Thyroid gland (tissue), 4 donors: ENCODE measurements around the gene TFPI2. TPM values are rescaled to one million over a fixed set of nuclear protein-coding genes. Genes with fewer than 3 reads are reported as not detected.
A peak's percentile ranks its signal among the peaks of the same experiment; 100 is the strongest.

Experiments
- DNase-seq, 2 donors: peaks; one replicate each; pipeline ENCODE4 v3.0.0-alpha.2; 2019
- H3K27ac ChIP-seq, 3 donors: fragments of 200-600 bp; sonication (generic); 1 replicate in 2 of 3; 2 replicates in 1 of 3; pipeline ENCODE4 v1.5.1; 2016 to 2019; ENCODE audit warnings: mild to moderate bottlenecking in 1 of 3, moderate library complexity in 1 of 3
- H3K27me3 ChIP-seq: fragments of 200-600 bp; sonication (generic); one replicate; pipeline ENCODE4 v1.5.1; 2019
- H3K36me3 ChIP-seq, 2 donors: fragments of 200-600 bp; sonication (generic); one replicate each; pipeline ENCODE4 v1.5.1; 2016 to 2019
- H3K4me1 ChIP-seq, 2 donors: fragments of 200-600 bp; sonication (generic); one replicate each; pipeline ENCODE4 v1.5.1; 2017 to 2019
- H3K4me3 ChIP-seq, 3 donors: fragments of 200-600 bp; sonication (generic); replicated peaks in 1 of 3; 1 replicate in 2 of 3; 2 replicates in 1 of 3; pipeline ENCODE4 v1.5.1; 2016; ENCODE audit warnings: mild to moderate bottlenecking in 1 of 3
- H3K9me3 ChIP-seq: fragments of 200-600 bp; sonication (generic); one replicate; pipeline ENCODE4 v1.5.1; 2017
- POLR2A ChIP-seq, 2 donors: fragments of 450-650 bp; IDR thresholded peaks; one replicate each; pipeline ENCODE4 v1.6.1; 2017; ENCODE audit warnings: antibody characterized with exemption in 2 of 2, mild to moderate bottlenecking in 2 of 2, moderate library complexity in 1 of 2
- WGBS, 2 donors: methylation state at CpG; one replicate each; pipeline ENCODE4 v1.1.5; 2017; 5-methylcytosine and 5-hydroxymethylcytosine counted together
- intact Hi-C: fragments of 100-400 bp; cut with DNase I; formaldehyde crosslinking; loops from one replicate; pipeline ENCODE4 v1.15.1; 2023
- total RNA-seq, 4 donors: library from RNA; depleted of rRNA; stranded (reverse); fragments of >200 nt; gene quantifications; one replicate each; pipeline ENCODE4 v1.2.3, GENCODE V29; 2016
- TF ChIP-seq, protein P1 (sequence below), 6 experiments: fragments of 200-600 bp in 3 of 6; fragments of 450-650 bp in 3 of 6; sonication (generic) in 3 of 6; IDR thresholded peaks; one replicate each; pipeline ENCODE4 v1.5.1; 2016 to 2019; ENCODE audit warnings: antibody characterized with exemption in 6 of 6, mild to moderate bottlenecking in 2 of 6, inconsistent platforms in 1 of 6, moderate library complexity in 1 of 6

The TFPI2 gene
- total RNA-seq, 4 donors from 2014 or later, result 0.56 to 3.2 TPM; not detected in 2

- Histone ChIP-seq H3K4me1 (no peaks in the 10 kb centered on the region), H3K4me3 (no peak overlapping the region), H3K27ac (no peak overlapping the region), H3K36me3 (no peaks in the 10 kb centered on the region), H3K9me3 (no peaks in the 10 kb centered on the region), H3K27me3 (no peaks in the 10 kb centered on the region)
- TF ChIP-seq POLR2A (IDR thresholded peaks at IDR 0.05), result no peak
- TF ChIP-seq, protein P1, sequence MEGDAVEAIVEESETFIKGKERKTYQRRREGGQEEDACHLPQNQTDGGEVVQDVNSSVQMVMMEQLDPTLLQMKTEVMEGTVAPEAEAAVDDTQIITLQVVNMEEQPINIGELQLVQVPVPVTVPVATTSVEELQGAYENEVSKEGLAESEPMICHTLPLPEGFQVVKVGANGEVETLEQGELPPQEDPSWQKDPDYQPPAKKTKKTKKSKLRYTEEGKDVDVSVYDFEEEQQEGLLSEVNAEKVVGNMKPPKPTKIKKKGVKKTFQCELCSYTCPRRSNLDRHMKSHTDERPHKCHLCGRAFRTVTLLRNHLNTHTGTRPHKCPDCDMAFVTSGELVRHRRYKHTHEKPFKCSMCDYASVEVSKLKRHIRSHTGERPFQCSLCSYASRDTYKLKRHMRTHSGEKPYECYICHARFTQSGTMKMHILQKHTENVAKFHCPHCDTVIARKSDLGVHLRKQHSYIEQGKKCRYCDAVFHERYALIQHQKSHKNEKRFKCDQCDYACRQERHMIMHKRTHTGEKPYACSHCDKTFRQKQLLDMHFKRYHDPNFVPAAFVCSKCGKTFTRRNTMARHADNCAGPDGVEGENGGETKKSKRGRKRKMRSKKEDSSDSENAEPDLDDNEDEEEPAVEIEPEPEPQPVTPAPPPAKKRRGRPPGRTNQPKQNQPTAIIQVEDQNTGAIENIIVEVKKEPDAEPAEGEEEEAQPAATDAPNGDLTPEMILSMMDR (IDR thresholded peaks at IDR 0.05), result no peak
- intact Hi-C loops, result no loop called here
- no peak for DNase-seq
- 80 to 88% methylated on average over 3 of the region's 3 CpGs for WGBS, 2 donors
These were observed 41.1 kb upstream of the TFPI2 start for GRCh38 chr7:93931655-93932054.

DNA sequence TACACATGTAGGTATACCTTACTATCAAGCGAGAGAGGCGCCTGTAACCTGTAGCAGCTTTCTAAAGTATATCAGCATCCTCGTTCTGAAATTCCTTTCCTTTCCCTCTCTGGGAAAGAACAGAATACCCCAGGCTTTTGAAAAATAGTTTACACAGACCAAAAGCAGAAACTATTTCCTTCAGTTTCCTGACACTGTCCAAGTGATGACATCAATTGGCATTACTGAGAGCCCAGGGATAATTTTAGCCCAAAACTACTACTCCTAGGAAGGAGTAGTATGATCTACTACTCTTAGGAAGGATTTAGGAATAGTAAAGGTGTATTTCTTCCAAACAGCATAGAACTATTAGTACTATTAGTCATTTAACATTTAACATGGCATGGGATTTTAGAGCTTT, 37.0 kb upstream of the TFPI2 start:
- 67 to 70% methylated on average over 3 of the region's 3 CpGs for WGBS, 2 donors
- peak overlapping the region in 1 of 3 donors; percentile 66 for H3K27ac ChIP-seq
- no peak overlapping the region for H3K4me3 ChIP-seq
- no peaks in the 10 kb centered on the region for H3K4me1 ChIP-seq
- DNase-seq, result no peak
- TF ChIP-seq, protein P1 (IDR thresholded peaks at IDR 0.05), result no peak
- TF ChIP-seq POLR2A (IDR thresholded peaks at IDR 0.05), result no peak
- H3K36me3 ChIP-seq, result no peaks in the 10 kb centered on the region
- H3K27me3 ChIP-seq, result no peaks in the 10 kb centered on the region
- intact Hi-C loops, result no loop called here
- no peaks in the 10 kb centered on the region for H3K9me3 ChIP-seq

DNA sequence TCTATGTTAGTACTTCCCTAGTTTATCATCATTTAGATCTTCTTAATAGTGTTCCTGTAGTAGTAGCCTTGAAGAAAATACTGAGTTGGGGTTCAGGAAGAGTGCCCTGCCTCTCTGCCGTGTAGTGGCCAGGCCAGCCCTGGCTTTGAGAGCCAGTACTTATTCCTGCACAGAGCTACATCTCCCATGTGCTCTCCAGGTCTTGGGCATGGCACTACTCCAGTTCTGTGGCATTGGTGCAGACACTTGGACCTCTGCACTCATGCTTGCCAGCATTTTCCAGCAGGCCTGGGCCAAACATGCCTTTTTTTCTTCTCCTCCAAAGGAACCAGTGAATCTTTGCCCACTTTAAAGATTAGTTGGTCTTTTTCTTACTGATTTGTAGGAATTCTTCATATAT, 36.2 kb upstream of the TFPI2 start:
- intact Hi-C loops, result no loop called here
- Histone ChIP-seq H3K36me3 (no peaks in the 10 kb centered on the region), H3K27me3 (no peaks in the 10 kb centered on the region), H3K4me1 (no peaks in the 10 kb centered on the region), H3K4me3 (no peak overlapping the region), H3K9me3 (no peaks in the 10 kb centered on the region), H3K27ac (peak overlapping the region in 1 of 3 donors; percentile 66)
- 47 to 50% methylated on average over 1 of the region's 1 CpG for WGBS, 2 donors
- DNase-seq, result no peak
- TF ChIP-seq, protein P1 (IDR thresholded peaks at IDR 0.05), result no peak
- TF ChIP-seq POLR2A (IDR thresholded peaks at IDR 0.05), result no peak

DNA sequence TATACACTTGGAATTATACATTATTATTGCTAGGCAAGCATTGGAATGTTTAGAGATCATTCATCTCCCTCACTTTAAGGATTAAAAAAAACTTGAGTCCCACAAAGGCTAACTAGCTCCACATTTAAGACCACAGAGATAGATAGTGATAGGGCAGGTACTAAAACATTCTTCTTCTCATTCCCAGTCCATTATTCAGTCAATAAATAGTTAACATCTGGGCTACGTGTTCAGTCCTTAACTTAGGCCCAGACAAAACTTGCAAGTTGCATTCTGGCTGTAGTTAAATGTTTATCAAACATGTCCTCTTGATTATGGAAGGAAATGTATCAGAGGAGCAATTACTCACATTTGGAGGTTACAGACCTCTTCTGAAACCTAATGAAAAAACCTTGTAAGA, 33.4 kb upstream of the TFPI2 start:
- Histone ChIP-seq H3K27ac (peak overlapping the region in 2 of 3 donors; percentile 83 to 92), H3K27me3 (no peaks in the 10 kb centered on the region), H3K9me3 (no peaks in the 10 kb centered on the region), H3K4me3 (no peak overlapping the region), H3K4me1 (no peaks in the 10 kb centered on the region), H3K36me3 (no peaks in the 10 kb centered on the region)
- no peak for DNase-seq
- no peak for TF ChIP-seq POLR2A (IDR thresholded peaks at IDR 0.05)
- TF ChIP-seq, protein P1 (IDR thresholded peaks at IDR 0.05), result no peak
- intact Hi-C loops, result no loop called here
- 55 to 79% methylated on average over 1 of the region's 1 CpG for WGBS, 2 donors

DNA sequence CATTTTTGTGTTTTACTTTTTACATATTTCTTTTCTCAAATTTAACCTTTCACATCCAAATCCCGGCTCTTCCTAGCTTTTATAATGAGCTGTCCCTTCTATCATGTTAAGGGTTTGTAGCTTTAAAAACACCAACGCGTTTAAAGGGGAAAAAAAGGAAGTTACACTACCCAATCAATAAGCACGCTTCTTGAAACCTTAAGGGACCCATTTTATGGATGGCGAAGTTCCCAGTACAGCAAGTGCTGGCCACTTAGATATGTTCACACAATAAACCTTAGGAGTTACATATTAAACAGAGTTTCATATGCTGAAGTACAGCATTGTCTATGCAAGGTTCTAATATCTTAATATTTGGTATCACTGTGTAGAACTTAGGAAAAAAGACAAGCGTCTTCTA, 32.7 kb upstream of the TFPI2 start:
- Histone ChIP-seq H3K4me3 (peak overlapping the region in 2 of 3 donors; percentile 7 to 44), H3K4me1 (no peaks in the 10 kb centered on the region), H3K9me3 (no peaks in the 10 kb centered on the region), H3K27me3 (no peaks in the 10 kb centered on the region), H3K27ac (peak overlapping the region; percentile 83 to 92 (median 84)), H3K36me3 (no peaks in the 10 kb centered on the region)
- WGBS, 2 donors, result 64 to 66% methylated on average over 6 of the region's 6 CpGs
- DNase-seq, result no peak
- intact Hi-C loops, result no loop called here
- TF ChIP-seq, protein P1 (IDR thresholded peaks at IDR 0.05), result no peak
- no peak for TF ChIP-seq POLR2A (IDR thresholded peaks at IDR 0.05)
